T-cell (primary cell): ENCODE data around the gene FZR1. TPM values are rescaled to one million over a fixed set of nuclear protein-coding genes. Genes with fewer than 3 reads are reported as not detected.
A peak's percentile ranks its signal among the peaks of the same experiment; 100 is the strongest.

Experiments
- ATAC-seq, 4 experiments: fragments of 200-7000 bp in 3 of 4; fragments of 150-1000 bp in 1 of 4; cut with Tn5 transposase; replicated peaks in 1 of 4; 1 replicate in 3 of 4; 2 replicates in 1 of 4; pipeline ENCODE4 v1.10.0; 2021; ENCODE audit warnings: moderate library complexity in 3 of 4, mild to moderate bottlenecking in 2 of 4, moderate number of reproducible peaks in 1 of 4
- CTCF ChIA-PET, 2 donors: fragments of 300-600 bp; sonication (Branson Sonifier 250); formaldehyde crosslinking; loops; one replicate each; lab custom pipeline; 2022; ENCODE audit warnings: antibody characterized with exemption in 2 of 2; lab: Charles Lee
- POLR2A ChIA-PET, 2 donors: fragments of 300-600 bp; sonication (Branson Sonifier 250); formaldehyde crosslinking; loops; one replicate each; lab custom pipeline; 2022; ENCODE audit warnings: antibody characterized with exemption in 2 of 2; lab: Charles Lee
- DNase-seq, 35 experiments: peaks; one replicate each; pipeline versions ENCODE4 v3.0.0 to v3.0.0-alpha.2; 2013 to 2023
- H3K27ac ChIP-seq: one replicate; pipeline ENCODE4 v1.5.1; 2013; ENCODE audit warnings: low read length
- H3K27me3 ChIP-seq, 2 experiments: replicated peaks in 1 of 2; 1 replicate in 1 of 2; 2 replicates in 1 of 2; pipeline versions ENCODE4 v1.6.1 to v1.7.0; 2013; ENCODE audit warnings: low read length in 1 of 2, mixed read lengths in 1 of 2; ENCODE audit not compliant: control insufficient read depth in 2 of 2, insufficient read depth in 2 of 2; ENCODE audit errors: extremely low read depth in 1 of 2
- H3K36me3 ChIP-seq, 2 donors: 1 replicate in 1 of 2; 2 replicates in 1 of 2; pipeline versions ENCODE4 v1.6.1 to v1.7.0; 2013; ENCODE audit warnings: low read length in 1 of 2; ENCODE audit not compliant: control insufficient read depth in 2 of 2, insufficient read depth in 1 of 2; ENCODE audit errors: extremely low read depth in 1 of 2
- H3K4me1 ChIP-seq, 2 experiments: 1 replicate in 1 of 2; 2 replicates in 1 of 2; pipeline versions ENCODE4 v1.6.1 to v1.7.0; 2013; ENCODE audit warnings: low read length in 2 of 2, mixed read lengths in 1 of 2; ENCODE audit not compliant: insufficient read depth in 2 of 2, control insufficient read depth in 1 of 2; ENCODE audit errors: extremely low read depth in 1 of 2
- H3K4me3 ChIP-seq, 2 donors: 1 replicate in 1 of 2; 2 replicates in 1 of 2; pipeline versions ENCODE4 v1.5.1 to v1.7.0; 2013; ENCODE audit warnings: mild to moderate bottlenecking in 2 of 2, low read length in 1 of 2, moderate library complexity in 1 of 2; ENCODE audit not compliant: control insufficient read depth in 1 of 2; ENCODE audit errors: extremely low read depth in 1 of 2
- H3K9me3 ChIP-seq: 2 replicates; pipeline ENCODE4 v1.7.0; 2013
- H3K27ac Mint-ChIP-seq, 2 donors: one replicate each; pipeline ENCODE4 v1.8.0; 2020 to 2021; ENCODE audit warnings: mild to moderate bottlenecking in 2 of 2, mixed read lengths in 2 of 2
- H3K27me3 Mint-ChIP-seq, 2 donors: one replicate each; pipeline ENCODE4 v1.8.0; 2021 to 2022; ENCODE audit warnings: mixed read lengths in 2 of 2
- H3K36me3 Mint-ChIP-seq: one replicate; pipeline ENCODE4 v1.8.0; 2021; ENCODE audit warnings: mixed read lengths
- H3K4me1 Mint-ChIP-seq, 3 donors: one replicate each; pipeline ENCODE4 v1.8.0; 2020 to 2022; ENCODE audit warnings: mixed read lengths in 3 of 3, mild to moderate bottlenecking in 1 of 3
- H3K4me3 Mint-ChIP-seq, 3 donors: one replicate each; pipeline ENCODE4 v1.8.0; 2020 to 2022; ENCODE audit warnings: mild to moderate bottlenecking in 3 of 3, mixed read lengths in 3 of 3, moderate library complexity in 3 of 3
- H3K9me3 Mint-ChIP-seq, 3 donors: one replicate each; pipeline ENCODE4 v1.8.0; 2020 to 2022; ENCODE audit warnings: mixed read lengths in 3 of 3
- WGBS: methylation state at CpG from one replicate; pipeline ENCODE4 v1.1.5; 2013; ENCODE audit warnings: missing lambda C conversion rate; ENCODE audit not compliant: insufficient coverage; 5-methylcytosine and 5-hydroxymethylcytosine counted together
- total RNA-seq, 35 experiments: library from RNA in 6 of 35; stranded (reverse) in 6 of 35; fragments of 120-200 nt in 1 of 35; gene quantifications; one replicate each; pipeline versions ENCODE4 v1.2.1 to v1.2.4 and lab custom pipeline; 2013 to 2026

Gene FZR1
- total RNA-seq, 5 donors from 2014 or later (not counting 1 experiment from before 2014, with no cell fraction given) = 74.0 to 85.6 (median 77.8) TPM

DNA sequence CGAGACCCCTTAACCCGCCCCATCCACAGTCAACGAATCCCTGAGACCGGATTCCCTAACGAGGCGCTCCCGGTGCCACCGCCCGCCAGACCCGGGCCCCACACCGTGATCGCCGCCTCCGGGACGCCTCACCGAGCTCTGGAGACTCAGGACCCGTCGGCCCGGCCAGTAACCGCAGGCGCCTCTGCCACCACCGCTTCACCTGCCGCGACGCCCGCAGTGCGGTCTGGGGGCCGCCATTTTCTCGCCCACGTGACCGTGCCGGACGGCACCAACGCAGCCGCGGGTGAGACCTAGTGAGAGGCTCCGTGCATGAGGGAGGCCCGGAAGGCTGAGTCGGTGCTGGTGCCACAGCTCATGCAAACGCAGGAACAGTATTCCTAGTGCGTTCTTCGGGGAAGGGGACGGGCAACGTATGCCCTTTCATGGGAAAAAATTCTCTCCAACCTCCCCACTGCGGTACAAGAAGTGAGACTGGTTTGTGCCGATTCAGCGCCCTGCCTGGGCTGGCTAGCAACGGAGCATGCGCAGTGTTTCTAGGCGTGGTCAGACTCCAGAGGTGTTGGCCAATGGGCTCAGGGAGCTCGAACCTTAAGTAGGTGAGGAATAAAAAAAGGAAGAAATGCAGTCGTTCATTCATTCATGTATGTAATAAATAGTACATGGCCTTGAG, 5.5 kb upstream of the FZR1 start, which contains the start of gene DOHH:
DOHH (minus strand) TSS at position 246 of the 673 bp plus-strand sequence. CDS start 3,860 bp downstream, outside the sequence.
- Histone ChIP-seq H3K4me3 (peak within 1 kb of the TSS; percentile 65 to 95), H3K36me3 (peaks cover 7 to 11% of the 10 kb centered on the region in 2 donors), H3K4me1 (peaks cover 9 to 29% of the 10 kb centered on the region in 2 experiments), H3K27ac (peak within 1 kb of the TSS; percentile 97), H3K27me3 (no peaks in the 10 kb centered on the region), H3K9me3 (no peaks in the 10 kb centered on the region)
- peaks cover 5% of the 10 kb centered on the region for H3K36me3 Mint-ChIP-seq
- H3K4me3 Mint-ChIP-seq = peak within 1 kb of the TSS; percentile 91 to 96 (median 91)
- H3K27ac Mint-ChIP-seq = peak within 1 kb of the TSS; percentile 99
- ATAC-seq (peak; percentile 91 to 94 (median 92)), DNase-seq (peak; percentile 88 to 98 (median 93))
- 0% methylated on average over 43 of the region's 52 CpGs for WGBS
- peaks cover 32 to 37% (median 32%) of the 10 kb centered on the region in 3 donors for H3K4me1 Mint-ChIP-seq
- ChIA-PET CTCF (interaction anchor here in 1 of 2 donors (1.1 kb wide), 1 partner anchor 21 kb away, joined by 3 read pairs; no protein-coding TSS in a partner anchor), POLR2A (no interaction called here)
- no peaks in the 10 kb centered on the region for H3K9me3 Mint-ChIP-seq
- no peaks in the 10 kb centered on the region for H3K27me3 Mint-ChIP-seq

DNA sequence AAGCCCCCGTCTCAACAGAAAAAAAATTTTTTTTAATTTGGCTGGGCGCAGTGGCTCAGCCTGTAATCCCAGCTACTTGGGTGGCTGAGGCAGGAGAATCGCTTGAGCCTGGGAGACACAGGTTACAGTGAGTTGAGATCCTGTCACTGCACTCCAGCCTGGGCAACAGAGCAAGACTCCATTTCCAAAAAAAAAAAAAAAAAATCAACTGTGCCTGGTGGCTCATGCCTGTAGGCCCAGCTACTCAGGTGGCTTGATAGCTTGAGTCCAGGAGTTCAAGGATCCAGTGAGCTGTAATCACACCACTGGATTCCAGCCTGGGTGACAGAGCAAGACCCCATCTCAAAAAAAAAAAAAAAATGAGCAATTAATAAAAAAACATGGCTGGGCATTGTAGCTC, 4.3 kb upstream of the FZR1 start:
- no peaks in the 10 kb centered on the region for H3K36me3 ChIP-seq
- H3K9me3 ChIP-seq = no peaks in the 10 kb centered on the region
- Mint-ChIP-seq H3K4me3 (no peak overlapping the region), H3K9me3 (no peaks in the 10 kb centered on the region), H3K27me3 (no peaks in the 10 kb centered on the region), H3K36me3 (peaks cover 5% of the 10 kb centered on the region), H3K27ac (no peak overlapping the region), H3K4me1 (peaks cover 36 to 43% (median 41%) of the 10 kb centered on the region in 3 donors)
- ChIA-PET POLR2A (no interaction called here), CTCF (no interaction called here)
- no peak for DNase-seq
- ATAC-seq = no peak
- peaks cover 10 to 35% of the 10 kb centered on the region in 2 experiments for H3K4me1 ChIP-seq
- H3K27ac ChIP-seq = no peak overlapping the region
- whole genome bisulfite sequencing = 100% methylated on average over 3 of the region's 3 CpGs
- H3K4me3 ChIP-seq = no peak overlapping the region
- no peaks in the 10 kb centered on the region for H3K27me3 ChIP-seq

DNA sequence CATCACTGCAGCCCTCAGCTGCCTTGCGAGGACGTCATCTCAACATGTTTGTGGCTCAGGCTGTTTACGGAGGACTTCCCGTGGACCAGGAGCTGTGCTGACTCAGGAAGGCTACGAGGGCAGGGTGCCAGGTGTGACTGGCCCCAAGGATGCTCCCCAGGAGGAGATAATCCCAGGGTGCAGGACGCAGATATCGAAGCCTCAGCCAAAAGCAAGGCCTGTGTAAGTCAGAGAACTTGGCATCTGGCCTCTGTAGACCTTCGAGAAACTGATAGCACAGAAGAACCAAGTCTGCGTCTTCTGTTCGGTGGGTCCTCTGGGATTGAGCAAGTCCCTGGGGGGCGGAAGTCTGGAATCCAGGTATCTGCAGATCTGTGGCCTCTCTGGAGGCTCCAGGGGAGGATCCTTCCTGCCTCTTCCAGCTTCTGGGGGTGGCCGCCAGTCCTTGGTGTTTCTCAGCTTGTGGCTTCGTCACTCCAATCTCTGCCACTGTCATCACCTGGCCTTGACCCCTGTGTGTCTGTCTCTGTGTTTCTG, 3.0 kb upstream of the FZR1 start:
- POLR2A ChIA-PET = no interaction called here
- H3K4me3 Mint-ChIP-seq = no peak overlapping the region
- no peak overlapping the region for H3K4me3 ChIP-seq
- H3K4me1 Mint-ChIP-seq = peaks cover 39 to 47% (median 46%) of the 10 kb centered on the region in 3 donors
- H3K9me3 Mint-ChIP-seq = no peaks in the 10 kb centered on the region
- no peaks in the 10 kb centered on the region for H3K9me3 ChIP-seq
- no peak for ATAC-seq
- DNase-seq = no peak
- H3K27me3 Mint-ChIP-seq = no peaks in the 10 kb centered on the region
- CTCF ChIA-PET = no interaction called here
- no peaks in the 10 kb centered on the region for H3K27me3 ChIP-seq
- no peak overlapping the region for H3K27ac Mint-ChIP-seq
- H3K36me3 Mint-ChIP-seq = no peaks in the 10 kb centered on the region
- 89% methylated on average over 11 of the region's 13 CpGs for WGBS
- H3K4me1 ChIP-seq = peaks cover 15 to 45% of the 10 kb centered on the region in 2 experiments
- H3K36me3 ChIP-seq = no peaks in the 10 kb centered on the region
- H3K27ac ChIP-seq = no peak overlapping the region

DNA sequence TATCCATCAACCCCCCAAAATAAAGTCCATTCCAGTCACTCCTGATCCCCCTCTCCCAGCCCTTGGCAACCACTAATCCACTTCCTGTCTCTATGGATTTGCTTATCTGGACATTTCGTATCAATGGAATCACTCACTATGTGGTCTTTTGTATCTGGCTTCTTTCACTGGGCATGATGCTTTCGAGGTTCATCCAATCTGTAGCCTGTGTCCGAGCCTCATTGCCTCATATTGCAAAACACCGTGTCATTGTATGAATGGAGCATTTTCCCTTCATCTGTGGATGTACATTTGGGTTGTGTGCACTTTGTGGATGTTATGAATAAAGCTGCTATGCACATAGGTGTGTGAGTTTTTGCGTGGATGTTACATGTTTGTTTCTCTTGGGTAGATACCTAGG, 1.4 kb upstream of the FZR1 start:
- Mint-ChIP-seq H3K27me3 (no peaks in the 10 kb centered on the region), H3K27ac (peak overlapping the region in 1 of 2 donors; percentile 34), H3K4me1 (peaks cover 44 to 53% (median 52%) of the 10 kb centered on the region in 3 donors), H3K36me3 (peaks cover 8% of the 10 kb centered on the region), H3K4me3 (peak overlapping the region; percentile 88 to 94 (median 90)), H3K9me3 (no peaks in the 10 kb centered on the region)
- no peak overlapping the region for H3K4me3 ChIP-seq
- no peaks in the 10 kb centered on the region for H3K9me3 ChIP-seq
- H3K36me3 ChIP-seq = peaks cover 7 to 8% of the 10 kb centered on the region in 2 donors
- DNase-seq = no peak
- WGBS = 96% methylated on average over 4 of the region's 5 CpGs
- CTCF ChIA-PET = no interaction called here
- H3K27ac ChIP-seq = no peak overlapping the region
- H3K4me1 ChIP-seq = peaks cover 14 to 55% of the 10 kb centered on the region in 2 experiments
- no peaks in the 10 kb centered on the region for H3K27me3 ChIP-seq
- POLR2A ChIA-PET = interaction anchor here in 1 of 2 donors (0.7 kb wide), 1 partner anchor 169 kb away, joined by 4 read pairs; no protein-coding TSS in a partner anchor
- ATAC-seq = no peak

DNA sequence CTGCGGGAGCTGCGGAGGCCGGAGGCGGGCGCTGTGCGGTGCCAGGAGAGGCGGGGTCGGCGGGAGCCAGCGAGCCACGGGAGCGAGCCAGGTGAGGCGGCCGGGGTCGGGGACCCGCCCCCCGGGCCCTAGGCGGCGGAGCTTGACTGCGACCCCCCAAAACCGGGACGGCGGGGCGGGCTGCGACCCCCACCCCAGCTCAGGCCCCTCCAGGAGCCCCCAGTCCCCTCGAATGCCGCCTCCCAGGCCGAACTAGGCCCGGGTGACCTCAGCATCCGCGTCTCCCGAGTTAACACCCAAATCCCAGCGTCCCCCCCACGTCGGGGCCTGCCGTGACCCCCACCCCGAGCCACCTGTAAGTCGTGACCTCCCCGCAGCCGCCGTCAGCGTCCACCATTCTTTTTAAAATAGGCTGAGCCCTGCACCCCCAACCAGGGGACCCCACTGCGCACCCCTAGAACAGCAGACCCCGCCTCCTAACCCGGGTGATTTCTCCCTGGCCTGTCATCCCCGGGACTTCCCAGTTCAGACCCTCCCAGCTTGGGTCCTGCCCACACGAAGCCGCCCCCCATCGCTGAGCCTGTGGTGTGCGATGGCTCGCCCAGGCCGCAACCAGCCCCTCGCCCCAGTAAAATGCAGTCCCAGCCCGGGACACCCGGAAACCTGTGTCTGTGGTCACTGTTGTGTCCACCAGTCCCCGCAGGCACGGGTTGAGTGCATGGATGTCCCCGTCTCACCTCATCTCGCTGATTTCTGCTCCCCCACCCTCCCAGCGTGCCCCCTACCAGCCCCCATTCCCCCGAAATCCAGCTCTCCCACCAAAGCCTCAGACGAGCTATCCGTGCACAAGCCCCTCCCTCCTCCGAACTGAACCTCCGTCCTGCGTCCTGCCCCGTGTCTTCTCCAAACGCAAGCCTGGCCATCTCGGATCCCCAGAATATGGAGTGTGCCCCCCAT, 551 bp downstream of the FZR1 start:
- peaks cover 8% of the 10 kb centered on the region for H3K36me3 Mint-ChIP-seq
- peak overlapping the region; percentile 78 to 87 for H3K4me3 ChIP-seq
- peak overlapping the region; percentile 76 to 77 for H3K27ac Mint-ChIP-seq
- H3K27ac ChIP-seq = peak overlapping the region; percentile 39
- peaks cover 9 to 59% of the 10 kb centered on the region in 2 experiments for H3K4me1 ChIP-seq
- POLR2A ChIA-PET = interaction anchor here in 1 of 2 donors (0.7 kb wide), 2 partner anchors 9 to 896 kb away, joined by 6 to 7 read pairs; partner anchors contain the start of gene CHAF1A
- under 1% methylated on average over 63 of the region's 69 CpGs for WGBS
- CTCF ChIA-PET = interaction anchor here in 1 of 2 donors (0.7 kb wide), 1 partner anchor 633 kb away, joined by 4 read pairs; no protein-coding TSS in a partner anchor
- H3K4me3 Mint-ChIP-seq = peak overlapping the region; percentile 88 to 90 (median 88)
- H3K4me1 Mint-ChIP-seq = peaks cover 43 to 54% (median 50%) of the 10 kb centered on the region in 3 donors
- no peaks in the 10 kb centered on the region for H3K27me3 ChIP-seq
- H3K9me3 ChIP-seq = no peaks in the 10 kb centered on the region
- H3K27me3 Mint-ChIP-seq = no peaks in the 10 kb centered on the region
- ATAC-seq = peak in 2 of 4 experiments; percentile 2 to 4
- DNase-seq = peak in 25 of 35 experiments; percentile 10 to 55 (median 22)
- peaks cover 12 to 20% of the 10 kb centered on the region in 2 donors for H3K36me3 ChIP-seq
- H3K9me3 Mint-ChIP-seq = no peaks in the 10 kb centered on the region
